DMS53 (cell line): ENCODE results near the gene COL8A1.

Source experiments
- DNase-seq: peaks from one replicate; lab custom pipeline; 2025; lab: John Stamatoyannopoulos, UW

Gene COL8A1

DNA sequence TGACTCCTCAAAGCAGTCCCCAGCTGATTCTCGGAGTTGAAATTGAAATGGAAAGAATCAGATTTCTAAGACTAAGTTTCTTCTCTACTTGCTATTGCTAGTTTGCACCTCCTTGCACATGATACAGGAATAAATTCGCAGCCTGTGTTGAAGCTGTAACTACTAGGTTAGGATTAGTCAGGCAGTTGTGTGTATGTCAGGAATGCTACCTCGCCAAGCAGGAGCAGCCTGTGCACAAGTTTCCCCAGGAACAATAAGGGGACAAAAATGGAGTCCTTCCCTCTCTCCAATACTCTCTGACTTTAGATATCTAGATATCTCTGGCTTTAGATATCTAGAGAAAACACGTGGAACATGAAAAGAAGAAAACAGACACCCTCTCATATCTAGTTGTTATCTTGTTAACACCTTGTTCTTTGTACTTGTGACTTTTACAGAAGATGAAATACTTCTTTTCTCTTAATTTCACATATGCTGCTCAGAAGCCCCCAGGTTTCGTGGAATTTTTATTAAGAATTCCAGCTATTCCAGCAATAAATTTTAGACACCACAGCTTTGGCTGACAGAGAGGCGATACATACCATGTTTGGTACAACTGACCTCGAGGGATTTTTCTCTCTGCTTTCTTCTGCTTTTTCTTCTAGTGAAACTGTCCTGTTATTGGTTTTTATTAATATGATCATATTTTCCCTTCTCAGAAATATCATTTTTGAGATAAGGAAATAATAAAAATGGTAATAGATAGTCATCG, 123.2 kb downstream of the COL8A1 start:
- no peak for DNase-seq

DNA sequence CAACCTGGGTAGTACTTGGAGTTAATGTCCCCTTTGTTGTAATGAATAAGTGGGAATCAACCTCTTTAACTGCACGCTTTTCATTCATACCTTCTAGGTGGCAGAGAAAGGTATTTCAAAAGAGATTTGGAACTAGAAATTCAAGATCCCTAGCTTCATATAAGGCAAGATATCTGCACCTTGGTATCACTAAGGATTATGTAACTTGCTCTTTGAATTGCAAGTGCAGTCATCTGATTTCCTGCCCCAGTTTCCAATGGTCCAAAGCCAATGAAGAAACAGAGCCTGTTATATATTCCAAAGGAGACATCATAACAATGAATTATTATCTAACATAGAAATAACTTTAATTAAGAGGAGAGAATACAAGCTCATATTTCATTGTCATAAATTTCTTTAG, 124.5 kb downstream of the COL8A1 start:
- no peak for DNase-seq

DNA sequence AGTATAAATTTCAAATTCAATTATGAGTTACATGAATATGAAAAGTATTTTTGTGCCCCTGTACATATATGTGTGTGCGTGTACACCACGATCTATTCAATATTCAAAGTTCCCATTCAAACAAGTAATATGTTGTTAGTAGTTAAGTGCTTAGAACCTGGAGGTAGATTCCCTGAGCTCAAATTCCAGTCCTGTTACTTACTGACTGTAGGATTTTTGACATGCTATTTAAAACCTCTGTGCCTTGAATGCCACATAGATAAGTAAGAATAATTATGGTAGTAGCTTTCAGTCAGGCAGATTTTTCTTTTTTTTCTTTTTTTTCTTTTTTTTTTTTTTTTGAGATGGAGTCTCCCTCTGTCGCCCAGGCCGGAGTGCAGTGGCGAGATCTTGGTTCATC, 126.0 kb downstream of the COL8A1 start:
- no peak for DNase-seq

DNA sequence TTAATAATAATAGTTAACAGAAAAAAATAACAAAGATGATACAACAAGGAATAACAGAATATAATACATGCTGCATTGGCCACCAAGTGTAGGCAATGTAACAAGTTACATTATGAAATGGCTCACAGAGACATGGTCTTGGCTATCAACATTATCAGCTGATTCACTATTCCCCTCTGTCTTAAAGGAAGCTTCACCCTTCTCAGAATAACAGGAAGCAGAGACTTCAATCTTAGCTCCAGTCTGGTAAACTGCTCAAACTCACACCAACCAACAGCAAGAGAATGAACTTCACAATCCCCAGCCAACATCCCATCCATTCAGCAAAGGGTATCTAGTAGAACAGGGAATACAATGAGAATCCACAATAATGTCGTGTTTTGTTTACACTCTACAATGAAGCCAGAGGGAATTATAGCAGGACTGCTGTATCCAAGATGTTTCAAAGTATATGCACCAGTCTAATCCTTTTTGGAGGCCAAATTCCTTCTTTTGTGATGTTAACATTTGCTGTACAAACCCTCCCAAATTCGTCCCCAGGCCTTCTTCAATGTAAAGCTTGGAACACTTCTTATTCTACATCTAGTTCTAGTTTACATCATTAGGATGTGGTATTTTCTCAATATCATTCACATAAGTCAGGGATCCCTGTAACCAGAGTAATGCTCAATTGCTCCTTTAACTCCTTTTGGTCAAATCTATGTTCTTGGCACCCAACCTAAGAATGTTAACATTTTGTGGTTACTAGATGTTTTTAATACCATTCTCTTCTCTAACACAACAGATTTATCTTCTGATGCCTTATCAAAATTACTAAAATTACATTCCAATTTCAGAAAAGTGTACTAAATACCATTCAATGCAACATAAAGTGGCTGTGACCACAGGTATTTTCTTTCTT, 126.9 kb downstream of the COL8A1 start:
- DNase-seq: no peak

DNA sequence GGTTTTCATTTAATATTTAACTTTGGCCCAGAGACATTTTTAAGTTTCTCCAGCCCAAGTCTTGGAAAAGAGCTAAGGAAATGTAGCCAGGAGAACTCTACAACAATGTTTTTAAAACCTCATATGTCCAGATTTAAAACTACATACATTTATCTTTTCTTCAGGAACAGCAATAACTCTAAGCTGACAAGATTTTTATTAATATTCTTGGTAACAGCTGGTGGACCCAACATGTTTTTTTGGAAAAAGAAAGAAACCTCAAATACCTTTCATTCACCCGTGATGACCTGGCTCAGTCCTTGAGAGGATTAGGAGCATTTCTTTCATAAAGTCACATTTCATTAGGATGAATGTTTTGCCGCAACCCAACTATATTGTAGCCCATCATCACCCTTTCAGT, 128.9 kb downstream of the COL8A1 start:
- DNase-seq: no peak

DNA sequence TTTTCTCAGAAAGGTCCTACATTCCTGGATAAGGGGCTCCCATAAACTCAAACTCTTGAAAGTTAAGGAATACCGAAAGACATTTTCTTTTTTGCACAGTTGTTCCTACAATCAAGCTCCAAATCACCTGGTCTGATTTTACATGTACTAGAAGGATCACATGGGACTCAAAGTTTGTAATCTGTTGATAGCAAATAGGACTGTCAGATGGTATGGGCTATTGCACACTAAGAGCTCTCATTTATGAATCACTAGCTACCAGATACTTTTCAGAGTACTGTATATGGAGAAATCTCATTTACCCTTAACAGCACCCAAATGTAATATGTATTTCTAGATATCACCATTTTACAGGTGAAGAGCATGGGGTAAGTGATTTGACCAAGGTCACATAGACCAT, 129.7 kb downstream of the COL8A1 start:
- no peak for DNase-seq

DNA sequence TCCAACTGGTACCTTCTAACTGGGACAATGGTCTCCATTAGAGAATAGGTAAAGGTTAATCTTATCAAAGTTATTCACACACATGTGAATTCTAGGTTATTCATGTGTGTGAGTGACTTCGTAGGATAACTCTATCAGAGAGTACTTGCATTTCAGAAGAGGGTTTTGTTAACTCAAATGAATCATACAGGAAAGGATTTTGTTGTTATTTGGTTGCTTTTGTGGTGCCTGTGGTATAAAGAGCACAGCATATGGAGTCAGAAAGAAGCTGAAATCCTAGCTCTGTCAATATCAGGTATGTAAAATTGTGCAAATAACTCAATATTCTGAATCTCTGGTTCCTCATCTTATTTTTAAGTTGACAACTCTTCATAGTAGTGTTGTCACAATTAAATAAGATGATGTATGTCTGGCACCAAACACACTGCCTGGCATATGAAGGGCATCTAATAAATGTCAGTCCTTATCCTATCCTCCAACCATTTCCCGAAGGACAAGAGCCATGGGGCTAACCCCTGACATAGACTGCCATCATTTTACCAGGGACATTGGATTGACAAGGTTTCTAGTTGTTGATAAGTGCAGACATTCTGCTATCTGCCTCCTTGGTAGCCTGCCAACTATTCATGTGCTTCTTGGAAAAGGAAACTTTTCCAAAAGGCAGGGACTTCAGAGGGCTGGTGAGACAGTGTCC, 130.6 kb downstream of the COL8A1 start:
- DNase-seq: no peak

DNA sequence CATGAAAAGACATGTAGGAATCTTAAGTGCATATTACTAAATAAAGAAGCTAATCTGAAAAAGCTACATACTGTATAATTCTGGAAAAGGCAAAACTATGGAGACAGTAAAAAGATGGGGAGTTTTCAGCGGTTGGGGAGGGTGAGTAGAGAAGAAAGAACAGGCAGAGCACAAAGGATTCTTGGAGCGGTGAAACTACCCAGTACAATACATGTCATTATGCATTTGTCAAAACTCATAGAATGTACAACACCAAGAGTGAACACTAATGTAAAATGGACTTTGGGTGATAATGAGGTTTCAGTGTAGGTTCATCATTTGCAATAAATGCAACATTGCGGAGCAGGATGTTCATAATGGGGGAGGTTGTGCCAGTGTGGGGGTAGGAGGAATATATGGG, 133.8 kb downstream of the COL8A1 start:
- no peak for DNase-seq

DNA sequence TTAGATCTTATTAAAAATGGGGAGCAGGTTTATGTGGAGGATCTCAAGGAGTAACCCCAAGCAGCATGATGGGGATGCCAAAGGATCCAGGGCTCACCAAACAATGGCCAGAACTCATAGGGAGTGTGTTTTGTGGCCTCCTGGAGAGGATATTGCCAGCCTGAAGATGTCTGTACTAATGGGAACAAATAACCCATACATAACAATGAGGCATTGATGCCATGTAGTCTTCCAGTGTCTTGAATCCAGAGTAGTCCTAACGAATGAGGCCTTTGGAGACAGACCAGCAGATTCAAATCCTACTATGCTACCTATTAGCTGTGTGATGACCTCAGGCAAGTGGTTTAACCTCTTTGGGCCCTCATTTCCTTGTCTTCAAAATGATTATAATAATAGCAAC, 134.3 kb downstream of the COL8A1 start:
- DNase-seq: no peak

DNA sequence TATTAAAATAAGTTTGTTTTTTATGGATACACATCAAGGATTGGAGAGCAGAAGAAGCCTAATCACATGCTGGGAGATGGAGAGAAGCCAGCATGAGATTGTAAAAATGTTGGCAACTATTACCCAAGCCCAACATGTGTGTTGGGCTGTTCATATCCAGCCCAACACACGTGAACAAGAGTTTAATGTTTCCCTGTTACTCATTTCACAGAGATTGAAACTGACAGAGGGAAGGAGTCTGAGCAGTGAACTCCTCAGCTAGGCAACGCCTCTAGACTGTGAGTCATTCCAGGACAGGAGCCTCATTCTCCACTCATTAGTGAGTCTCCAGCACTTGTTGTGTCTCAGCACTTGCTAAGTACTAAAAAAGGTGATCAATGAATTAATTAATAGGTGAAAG, 136.1 kb downstream of the COL8A1 start:
- no peak for DNase-seq

DNA sequence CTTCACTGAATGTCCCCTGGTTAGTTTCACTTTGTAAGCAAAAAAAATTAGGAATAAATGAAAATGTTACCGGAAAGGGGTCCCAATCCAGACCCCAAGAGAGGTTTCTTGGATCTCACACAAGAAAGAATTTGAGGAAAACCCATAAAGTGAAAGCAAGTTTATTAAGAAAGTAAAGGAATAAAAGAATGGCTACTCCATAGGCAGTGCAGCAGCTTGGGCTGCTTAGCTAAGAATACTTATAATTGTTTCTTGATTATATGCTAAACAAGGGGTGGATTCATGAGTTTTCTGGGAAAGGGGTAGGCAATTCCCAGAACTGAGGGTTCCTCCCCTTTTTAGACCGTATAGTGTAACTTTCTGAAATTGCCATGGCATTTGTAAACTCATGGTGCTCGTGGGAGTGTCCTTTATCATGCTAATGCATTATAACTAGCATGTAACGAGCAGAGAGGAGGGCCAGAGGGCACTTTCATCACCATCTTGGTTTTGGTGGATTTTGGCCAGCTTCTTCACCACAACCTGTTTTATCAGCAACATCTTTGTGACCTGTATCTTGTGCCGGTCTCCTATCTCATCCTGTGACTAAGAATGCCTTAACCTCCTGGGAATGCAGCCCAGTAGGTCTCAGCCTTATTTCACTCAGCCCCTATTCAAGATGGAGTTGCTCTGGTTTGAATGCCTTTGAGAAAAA, 138.3 kb downstream of the COL8A1 start:
- DNase-seq: no peak

DNA sequence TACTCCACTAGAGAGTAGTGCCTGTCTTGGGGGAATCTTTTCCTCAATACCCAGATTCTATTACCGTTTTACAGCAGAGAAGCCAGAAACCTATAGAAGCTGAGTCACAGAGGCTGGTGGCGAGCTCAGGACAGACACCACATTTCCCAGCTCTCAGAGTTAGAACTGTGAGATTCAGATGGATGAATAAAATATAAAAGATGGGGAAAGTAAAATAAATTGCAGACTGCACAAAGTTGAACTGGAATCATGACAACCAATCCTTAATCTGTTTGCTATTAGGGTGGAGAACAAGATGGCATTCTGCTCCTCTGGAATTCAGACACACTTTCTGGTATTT, 138.8 kb downstream of the COL8A1 start:
- no peak for DNase-seq

DNA sequence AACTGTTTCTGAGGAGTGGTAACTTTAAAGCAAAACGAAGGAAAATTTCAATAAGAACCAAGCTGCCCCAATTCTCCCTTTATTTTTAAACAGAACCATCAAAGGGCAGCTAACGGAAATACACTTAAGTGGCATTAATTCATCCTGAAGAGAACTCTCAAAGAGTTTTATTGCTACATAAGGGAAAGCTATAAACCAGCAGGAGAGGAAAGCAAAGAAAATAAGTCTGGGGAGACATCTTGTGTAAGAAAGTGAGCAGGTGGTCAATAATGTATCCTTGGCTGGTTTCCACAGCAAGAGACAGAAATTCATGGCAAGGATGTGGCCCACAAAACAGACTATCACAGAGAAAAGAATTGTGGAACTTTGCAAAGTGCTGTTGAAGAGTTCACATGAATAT, 139.3 kb downstream of the COL8A1 start:
- no peak for DNase-seq

DNA sequence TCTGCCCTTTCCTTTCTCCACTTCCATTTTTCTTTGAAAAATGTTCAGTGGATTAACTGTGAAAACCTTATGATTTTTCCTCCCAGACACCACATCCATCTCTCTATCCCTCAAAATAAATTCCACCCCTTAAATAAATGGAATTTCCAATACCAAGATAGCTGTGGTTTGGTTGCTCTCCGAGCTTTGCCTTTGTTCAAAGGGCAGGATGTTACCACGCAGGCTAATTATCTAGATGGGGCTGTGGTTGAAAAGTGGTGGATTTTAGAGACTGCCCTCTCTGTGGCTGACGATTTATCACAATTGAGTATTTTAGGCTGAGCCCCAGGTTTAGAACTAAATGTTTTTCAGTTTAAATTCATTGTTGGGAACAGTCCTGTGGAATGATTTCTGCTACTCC, 142.4 kb downstream of the COL8A1 start:
- no peak for DNase-seq

DNA sequence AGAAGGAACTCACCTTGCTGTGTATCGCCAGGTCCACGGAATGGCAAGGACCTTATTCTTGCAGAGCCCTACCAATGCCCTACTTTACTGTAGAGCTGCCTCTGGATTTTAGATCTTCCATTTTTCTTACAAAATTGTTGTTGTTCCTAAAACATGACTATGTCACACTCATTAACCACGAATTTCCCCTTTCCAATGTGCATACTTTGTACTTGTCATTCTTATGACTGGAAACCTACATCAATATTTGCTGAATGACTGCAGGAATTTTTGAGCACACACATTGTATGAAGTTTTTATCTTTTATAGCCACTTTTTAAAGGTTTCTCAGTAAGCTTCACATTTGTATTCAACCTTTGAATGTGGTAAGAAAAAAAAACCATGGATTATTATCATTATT, 143.4 kb downstream of the COL8A1 start:
- no peak for DNase-seq

DNA sequence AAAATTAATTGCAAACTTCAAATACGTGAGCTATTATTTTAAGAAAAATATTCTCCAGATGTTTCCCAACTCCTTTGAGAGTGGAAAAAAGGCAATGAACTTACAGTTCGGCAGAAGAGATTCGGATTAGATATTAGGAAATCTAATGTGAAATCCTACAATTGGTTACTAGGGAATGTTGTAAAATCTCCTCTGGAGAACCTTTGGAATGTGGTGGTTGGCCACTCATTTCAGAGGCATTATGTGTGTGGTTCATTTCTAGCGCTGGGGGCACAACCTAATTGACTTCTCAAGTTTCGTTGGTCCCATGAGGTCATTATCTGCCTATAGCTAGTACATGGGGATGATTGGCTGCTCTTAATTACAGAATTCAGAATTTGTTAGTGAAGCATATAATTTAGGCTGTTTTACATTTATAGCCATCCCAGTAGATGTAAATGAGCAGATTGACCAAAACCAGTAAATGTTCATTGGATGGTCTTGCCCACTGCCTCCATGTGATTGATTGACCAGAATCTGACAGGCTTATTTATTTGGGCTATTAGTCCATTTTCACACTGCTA, 144.7 kb downstream of the COL8A1 start:
- DNase-seq: no peak

DNA sequence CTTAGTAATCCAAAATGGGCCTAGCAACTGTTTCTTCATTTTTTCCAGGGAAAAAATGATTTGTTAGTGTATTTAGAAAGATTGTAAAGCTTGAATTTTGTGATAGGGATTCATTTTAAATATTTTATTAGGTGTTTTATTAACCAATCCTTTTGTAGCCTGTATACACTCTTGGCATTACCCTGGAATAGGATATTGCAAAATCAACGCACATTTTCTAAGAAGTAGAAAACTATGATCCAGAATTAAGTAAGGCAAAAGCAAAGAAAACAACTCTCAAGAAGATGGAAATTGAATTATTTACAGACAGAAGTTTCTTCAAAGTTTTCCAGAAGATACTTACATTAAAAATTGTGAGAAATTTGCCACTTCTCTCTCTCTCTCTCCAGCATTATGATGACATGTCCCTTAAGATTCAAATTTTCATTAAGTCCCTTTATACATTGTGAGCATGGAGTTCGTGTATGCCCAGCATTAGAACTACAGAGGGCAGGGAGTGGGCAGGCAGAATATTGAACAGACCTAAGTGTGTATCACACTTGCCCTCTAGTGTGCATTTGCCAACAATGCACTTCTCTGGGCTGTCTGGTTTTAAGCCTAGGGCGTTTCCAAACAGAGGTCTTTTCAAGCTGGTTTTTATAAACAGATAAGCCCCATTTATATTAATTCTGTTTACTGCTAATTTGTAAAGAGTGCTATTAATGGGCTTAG, 150.8 kb downstream of the COL8A1 start:
- peak; percentile 70 for DNase-seq

DNA sequence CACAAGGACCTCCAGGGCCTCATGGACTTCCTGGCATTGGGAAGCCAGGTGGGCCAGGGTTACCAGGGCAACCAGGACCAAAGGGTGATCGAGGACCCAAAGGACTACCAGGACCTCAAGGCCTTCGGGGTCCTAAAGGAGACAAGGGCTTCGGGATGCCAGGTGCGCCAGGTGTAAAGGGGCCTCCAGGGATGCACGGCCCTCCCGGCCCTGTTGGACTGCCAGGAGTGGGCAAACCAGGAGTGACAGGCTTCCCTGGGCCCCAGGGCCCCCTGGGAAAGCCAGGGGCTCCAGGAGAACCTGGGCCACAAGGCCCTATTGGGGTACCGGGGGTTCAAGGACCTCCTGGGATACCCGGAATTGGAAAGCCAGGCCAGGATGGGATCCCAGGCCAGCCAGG, 156.1 kb downstream of the COL8A1 start:
- no peak for DNase-seq

DNA sequence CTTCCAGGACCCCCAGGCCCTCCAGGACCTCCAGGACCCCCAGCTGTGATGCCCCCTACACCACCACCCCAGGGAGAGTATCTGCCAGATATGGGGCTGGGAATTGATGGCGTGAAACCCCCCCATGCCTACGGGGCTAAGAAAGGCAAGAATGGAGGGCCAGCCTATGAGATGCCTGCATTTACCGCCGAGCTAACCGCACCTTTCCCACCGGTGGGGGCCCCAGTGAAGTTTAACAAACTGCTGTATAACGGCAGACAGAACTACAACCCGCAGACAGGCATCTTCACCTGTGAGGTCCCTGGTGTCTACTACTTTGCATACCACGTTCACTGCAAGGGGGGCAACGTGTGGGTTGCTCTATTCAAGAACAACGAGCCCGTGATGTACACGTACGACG, 157.2 kb downstream of the COL8A1 start:
- DNase-seq: no peak

DNA sequence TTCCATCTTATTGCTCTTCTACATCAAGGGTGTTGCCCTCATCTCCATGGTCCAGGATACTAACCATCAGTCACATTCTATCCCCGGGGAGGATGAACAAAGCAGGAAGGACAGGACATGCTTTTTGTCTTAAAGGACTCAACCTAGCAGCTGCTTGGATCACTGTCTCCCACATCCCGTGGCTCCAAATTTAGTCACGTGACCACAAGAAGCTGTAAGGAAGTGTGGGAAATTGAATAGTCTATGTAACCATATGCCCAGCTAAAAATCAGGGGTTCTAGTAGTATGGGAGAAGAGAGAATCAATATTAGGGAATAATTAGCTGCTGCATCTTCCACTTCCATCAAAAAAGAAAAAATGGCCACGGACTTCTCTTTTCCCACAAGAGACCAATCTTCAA, 161.0 kb downstream of the COL8A1 start:
- DNase-seq: no peak

DNA sequence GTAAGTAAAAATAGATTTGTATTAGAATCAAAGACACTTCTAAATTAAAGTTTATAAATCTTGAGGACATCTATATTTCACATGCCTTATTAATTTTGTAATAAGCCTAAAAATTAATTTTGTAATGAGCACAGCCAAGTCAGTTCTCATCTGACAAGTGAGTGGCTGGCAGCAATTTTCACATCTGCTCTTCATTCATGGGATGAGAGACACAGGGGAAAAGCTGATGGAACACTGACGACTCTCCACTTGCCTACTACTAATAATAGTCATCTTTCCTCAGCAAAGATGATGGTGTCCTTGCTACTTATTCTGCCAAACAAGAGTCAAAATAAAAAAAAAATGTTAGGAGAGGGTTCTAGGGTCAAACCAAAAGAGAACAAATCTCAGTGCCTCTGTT, 164.9 kb downstream of the COL8A1 start:
- DNase-seq: no peak
